Erythroblast (primary cell): Measurements from ENCODE around the gene LPGAT1.

Experiments
- GATA1 ChIP-seq: IDR thresholded peaks from 2 replicates; pipeline ENCODE4 v1.6.1; 2011; ENCODE audit warnings: low read depth, mild to moderate bottlenecking, control low read depth, low read length, moderate library complexity
- POLR2A ChIP-seq: IDR thresholded peaks from 2 replicates; pipeline ENCODE4 v1.6.1; 2011; ENCODE audit warnings: mild to moderate bottlenecking, low read length

DNA sequence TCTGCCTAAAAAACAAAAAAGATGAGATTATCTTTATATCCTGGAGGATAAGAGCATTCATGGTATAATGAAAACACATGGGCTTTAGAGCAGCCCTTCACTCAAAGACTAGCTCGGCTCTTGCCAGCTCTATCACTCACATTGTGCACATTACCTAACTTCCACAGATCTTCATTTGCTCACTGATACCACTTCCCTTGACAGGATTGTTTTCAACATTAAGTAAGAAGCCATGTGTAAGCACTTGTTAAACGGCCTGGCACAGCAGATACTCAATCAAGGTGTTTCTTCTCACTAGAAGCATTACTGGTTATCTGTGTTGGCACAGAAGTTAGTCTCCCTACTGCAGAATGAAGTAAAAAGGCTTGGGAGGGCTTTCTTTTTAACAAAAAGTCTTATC, 18.7 kb downstream of the LPGAT1 start:
- no peak for TF ChIP-seq POLR2A
- TF ChIP-seq GATA1 = no peak
